Testis (tissue), 3 donors: ENCODE measurements around the gene TNRC18. TPM values are rescaled to one million over a fixed set of nuclear protein-coding genes. Genes with fewer than 3 reads are reported as not detected.

Experiments used
- DNase-seq: peaks from one replicate; pipeline ENCODE4 v3.0.0-alpha.2; 2019
- H3K27ac ChIP-seq, 2 donors: fragments of 200-600 bp; sonication (generic); one replicate each; pipeline ENCODE4 v1.5.1; 2019
- H3K27me3 ChIP-seq: fragments of 200-600 bp; sonication (generic); one replicate; pipeline ENCODE4 v1.5.1; 2019
- H3K36me3 ChIP-seq: fragments of 200-600 bp; sonication (generic); one replicate; pipeline ENCODE4 v1.5.1; 2017; ENCODE audit warnings: low read depth; ENCODE audit errors: missing control alignments
- H3K4me1 ChIP-seq: fragments of 200-600 bp; sonication (generic); one replicate; pipeline ENCODE4 v1.5.1; 2019
- H3K4me3 ChIP-seq, 2 donors: fragments of 200-600 bp; sonication (generic); one replicate each; pipeline ENCODE4 v1.5.1; 2017 to 2019
- H3K9me3 ChIP-seq: fragments of 200-600 bp; sonication (generic); one replicate; pipeline ENCODE4 v1.5.1; 2017
- CTCF ChIP-seq, 3 experiments: fragments of 450-650 bp in 2 of 3; fragments of 200-600 bp in 1 of 3; sonication (generic) in 1 of 3; IDR thresholded peaks; one replicate each; pipeline ENCODE4 v1.5.1; 2016 to 2019; ENCODE audit warnings: antibody characterized with exemption in 3 of 3, mild to moderate bottlenecking in 2 of 3, moderate library complexity in 1 of 3
- POLR2A ChIP-seq: fragments of 450-650 bp; IDR thresholded peaks from one replicate; pipeline ENCODE4 v1.6.1; 2017; ENCODE audit warnings: antibody characterized with exemption, mild to moderate bottlenecking, moderate library complexity
- WGBS, 2 donors: methylation state at CpG; one replicate each; pipeline ENCODE4 v1.1.5; 2018; 5-methylcytosine and 5-hydroxymethylcytosine counted together
- intact Hi-C: fragments of 100-400 bp; cut with DNase I; formaldehyde crosslinking; loops from one replicate; pipeline ENCODE4 v1.15.1; 2023; ENCODE audit warnings: low total_unique reads
- polyA plus RNA-seq: library from polyadenylated mRNA; stranded (reverse); fragments of 350-450 nt; fragmentation: Illumina TruSeq; extraction: RNeasy Lipid Tissue Mini Kit (QIAGEN cat#74804); gene quantifications from one replicate; pipeline ENCODE4 v1.2.3, GENCODE V29; 2014; ENCODE audit warnings: low read depth, low replicate concordance; ENCODE audit not compliant: insufficient read depth
- total RNA-seq, 2 donors: library from RNA; depleted of rRNA; stranded (reverse); fragments of >200 nt; gene quantifications; one replicate each; pipeline ENCODE4 v1.2.3, GENCODE V29; 2016

The TNRC18 gene
- total and polyA plus RNA-seq, 3 donors from 2014 or later: 56.2 to 128 (median 117) TPM

GRCh38 chr7:5383314-5384098 is 40.1 kb downstream of the TNRC18 start:
- TF ChIP-seq CTCF (IDR thresholded peaks at IDR 0.05) (no peak), POLR2A (no peak)
- WGBS, 2 donors: 38 to 61% methylated on average over 10 to 16 of the region's 16 CpGs
- H3K4me1 ChIP-seq: peaks cover 22% of the 10 kb centered on the region
- peak; percentile 41 for DNase-seq
- no peaks in the 10 kb centered on the region for H3K9me3 ChIP-seq
- H3K27ac ChIP-seq: peak overlapping the region; percentile 23 to 31
- no peak overlapping the region for H3K4me3 ChIP-seq
- intact Hi-C loops: no loop called here
- H3K36me3 ChIP-seq: no peaks in the 10 kb centered on the region
- no peaks in the 10 kb centered on the region for H3K27me3 ChIP-seq

- Histone ChIP-seq H3K4me1 (peaks cover 22% of the 10 kb centered on the region), H3K27me3 (no peaks in the 10 kb centered on the region), H3K9me3 (no peaks in the 10 kb centered on the region), H3K27ac (no peak overlapping the region), H3K36me3 (no peaks in the 10 kb centered on the region), H3K4me3 (no peak overlapping the region)
- peak; percentile 68 for DNase-seq
- WGBS, 2 donors: 50 to 55% methylated on average over 15 to 20 of the region's 20 CpGs
- intact Hi-C loops: no loop called here
- TF ChIP-seq POLR2A: no peak
- TF ChIP-seq CTCF (IDR thresholded peaks at IDR 0.05): no peak
Observed at GRCh38 chr7:5382281-5382892, 41.2 kb downstream of the TNRC18 start.

GRCh38 chr7:5381071-5381772 is 42.4 kb downstream of the TNRC18 start:
- H3K4me3 ChIP-seq: no peak overlapping the region
- TF ChIP-seq POLR2A (no peak), CTCF (IDR thresholded peaks at IDR 0.05) (no peak)
- H3K9me3 ChIP-seq: no peaks in the 10 kb centered on the region
- intact Hi-C loops: no loop called here
- H3K4me1 ChIP-seq: peaks cover 22% of the 10 kb centered on the region
- no peaks in the 10 kb centered on the region for H3K27me3 ChIP-seq
- DNase-seq: no peak
- H3K27ac ChIP-seq: no peak overlapping the region
- 76 to 83% methylated on average over 8 to 11 of the region's 11 CpGs for WGBS, 2 donors
- no peaks in the 10 kb centered on the region for H3K36me3 ChIP-seq

- Histone ChIP-seq H3K4me1 (peaks cover 22% of the 10 kb centered on the region), H3K27ac (no peak overlapping the region), H3K27me3 (no peaks in the 10 kb centered on the region), H3K36me3 (no peaks in the 10 kb centered on the region), H3K9me3 (no peaks in the 10 kb centered on the region), H3K4me3 (no peak overlapping the region)
- WGBS, 2 donors: 83 to 94% methylated on average over 7 to 20 of the region's 20 CpGs
- TF ChIP-seq POLR2A (no peak), CTCF (IDR thresholded peaks at IDR 0.05) (no peak)
- intact Hi-C loops: no loop called here
- DNase-seq: no peak
Observed at GRCh38 chr7:5380350-5381070, 43.1 kb downstream of the TNRC18 start.
